Muscle layer of duodenum (tissue), 2 donors: ENCODE measurements around the gene CYBRD1.

ENCODE experiments used
- H3K27ac ChIP-seq: one replicate; pipeline ENCODE4 v1.7.0; 2013; ENCODE audit warnings: mild to moderate bottlenecking, low read length
- H3K27me3 ChIP-seq: one replicate; pipeline ENCODE4 v1.7.0; 2013; ENCODE audit warnings: low read depth, mild to moderate bottlenecking, control low read depth, low read length
- H3K36me3 ChIP-seq, 2 donors: one replicate each; pipeline ENCODE4 v1.7.0; 2013; ENCODE audit warnings: low read length in 2 of 2, control low read depth in 1 of 2, mild to moderate bottlenecking in 1 of 2; ENCODE audit not compliant: insufficient read depth in 2 of 2, control insufficient read depth in 1 of 2
- H3K4me1 ChIP-seq, 2 donors: one replicate each; pipeline ENCODE4 v1.7.0; 2013; ENCODE audit warnings: low read length in 2 of 2, mild to moderate bottlenecking in 2 of 2, control low read depth in 1 of 2, moderate library complexity in 1 of 2; ENCODE audit not compliant: insufficient read depth in 2 of 2, control insufficient read depth in 1 of 2
- H3K4me3 ChIP-seq, 2 donors: one replicate each; pipeline ENCODE4 v1.7.0; 2013; ENCODE audit warnings: low read length in 2 of 2, low read depth in 1 of 2, mild to moderate bottlenecking in 1 of 2
- H3K9me3 ChIP-seq, 2 donors: one replicate each; pipeline ENCODE4 v1.7.0; 2013; ENCODE audit warnings: low read length in 2 of 2, control low read depth in 1 of 2, mild to moderate bottlenecking in 1 of 2; ENCODE audit not compliant: control insufficient read depth in 1 of 2
- donor health status: healthy.

The CYBRD1 gene

DNA sequence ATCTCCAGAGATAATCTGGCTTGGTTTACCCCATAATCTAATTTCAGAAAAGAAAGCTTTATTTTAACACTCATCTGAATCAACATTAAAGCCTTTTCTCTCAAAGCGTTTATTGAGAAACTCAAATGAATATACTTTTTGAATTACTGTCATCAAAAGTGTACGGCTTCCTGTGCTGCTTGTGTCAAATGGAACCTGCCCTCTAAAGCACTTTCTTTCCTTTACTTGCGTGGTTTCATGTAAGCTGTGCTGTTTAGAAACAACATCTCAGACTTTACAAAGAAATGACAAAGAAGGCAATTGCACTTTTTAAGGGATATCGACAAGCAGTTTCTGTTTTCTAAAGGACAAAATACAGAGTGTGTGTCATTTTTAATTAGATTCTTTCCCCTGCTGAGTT is 35.1 kb downstream of the CYBRD1 start:
- Histone ChIP-seq H3K9me3 (no peaks in the 10 kb centered on the region), H3K36me3 (peaks cover 15 to 23% of the 10 kb centered on the region in 2 donors), H3K27ac (no peak overlapping the region), H3K4me1 (no peaks in the 10 kb centered on the region), H3K4me3 (no peak overlapping the region), H3K27me3 (no peaks in the 10 kb centered on the region)

DNA sequence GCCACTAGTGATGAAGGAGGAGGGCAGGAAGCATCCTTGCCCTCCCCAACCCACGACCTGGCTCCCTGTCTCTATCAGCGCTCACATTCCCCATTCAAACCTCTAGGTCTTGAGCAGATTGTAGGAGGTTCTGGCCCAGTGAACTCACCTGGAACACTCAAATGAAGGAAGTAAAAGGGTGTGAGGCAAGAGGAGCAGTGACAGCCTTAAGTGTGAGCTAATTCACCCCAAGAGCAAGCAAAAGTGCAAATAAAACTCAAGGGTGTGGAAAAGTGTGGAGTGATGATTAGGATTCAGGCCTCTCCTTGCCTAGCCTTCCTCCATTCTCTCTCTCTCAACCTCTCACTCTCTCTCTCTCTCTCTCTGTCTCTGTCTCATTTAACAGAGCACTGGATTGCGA is 41.0 kb downstream of the CYBRD1 start:
- Histone ChIP-seq H3K27ac (no peak overlapping the region), H3K36me3 (no peaks in the 10 kb centered on the region), H3K4me3 (no peak overlapping the region), H3K9me3 (no peaks in the 10 kb centered on the region), H3K4me1 (no peaks in the 10 kb centered on the region), H3K27me3 (no peaks in the 10 kb centered on the region)

DNA sequence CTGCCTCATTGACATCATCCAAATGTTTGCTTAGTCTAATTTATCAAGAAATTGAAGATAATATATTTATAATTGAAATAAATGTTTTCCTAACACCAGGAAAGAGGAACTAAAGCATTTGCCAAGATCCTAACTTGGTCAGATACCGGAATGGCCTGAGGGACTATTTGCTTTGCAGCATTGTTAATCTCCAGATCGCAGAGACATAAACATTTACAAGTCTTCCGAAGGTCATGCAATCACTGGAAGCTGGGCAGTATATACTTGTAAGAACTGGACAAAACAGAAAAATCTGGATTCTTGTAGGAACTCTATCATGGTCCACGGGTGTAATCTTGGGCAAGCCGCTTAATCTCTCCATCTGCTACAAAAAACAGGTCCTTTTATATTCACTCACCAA is 42.2 kb downstream of the CYBRD1 start:
- H3K4me3 ChIP-seq = no peak overlapping the region
- no peaks in the 10 kb centered on the region for H3K27me3 ChIP-seq
- no peaks in the 10 kb centered on the region for H3K9me3 ChIP-seq
- no peaks in the 10 kb centered on the region for H3K4me1 ChIP-seq
- no peak overlapping the region for H3K27ac ChIP-seq
- no peaks in the 10 kb centered on the region for H3K36me3 ChIP-seq

DNA sequence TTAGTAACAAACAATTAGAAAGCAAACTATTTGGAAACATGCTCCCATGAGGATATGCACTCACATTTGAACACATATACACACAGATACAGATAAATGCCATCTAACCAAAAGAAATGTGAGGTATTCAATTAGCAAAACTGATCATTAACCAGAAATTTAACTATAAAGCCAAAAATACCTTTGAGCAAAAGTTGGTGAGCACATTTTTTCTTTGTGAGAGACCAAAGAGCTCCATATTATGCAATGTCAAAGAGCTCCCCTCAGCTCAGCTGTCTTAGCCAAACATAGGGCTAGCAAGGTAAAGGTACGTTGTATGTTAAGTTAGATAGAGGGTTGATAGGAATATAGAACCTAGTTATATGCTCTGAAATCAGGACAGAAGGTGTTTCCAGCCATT is 43.8 kb downstream of the CYBRD1 start:
- Histone ChIP-seq H3K27ac (no peak overlapping the region), H3K9me3 (no peaks in the 10 kb centered on the region), H3K4me1 (no peaks in the 10 kb centered on the region), H3K36me3 (no peaks in the 10 kb centered on the region), H3K27me3 (no peaks in the 10 kb centered on the region), H3K4me3 (no peak overlapping the region)

DNA sequence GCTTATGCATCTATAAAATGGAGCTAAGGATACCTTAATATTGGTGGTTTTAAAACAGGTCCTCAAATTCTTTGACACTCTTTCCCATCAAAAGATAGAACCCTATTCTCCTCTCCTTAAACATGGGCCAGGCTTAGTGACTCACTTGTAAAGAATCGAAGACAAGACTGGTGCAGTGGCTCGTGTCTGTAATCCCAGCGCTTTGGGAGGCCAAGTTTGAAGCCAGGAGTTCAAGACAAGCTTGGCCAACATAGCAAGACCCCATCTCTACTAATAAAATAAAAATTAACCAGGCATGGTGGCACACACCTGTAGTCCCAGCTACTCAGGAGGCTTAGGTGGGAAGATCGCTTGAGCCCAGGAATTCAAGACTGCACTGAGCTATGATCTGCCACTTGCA is 44.5 kb downstream of the CYBRD1 start:
- Histone ChIP-seq H3K27ac (no peak overlapping the region), H3K4me3 (no peak overlapping the region), H3K9me3 (no peaks in the 10 kb centered on the region), H3K4me1 (no peaks in the 10 kb centered on the region), H3K36me3 (no peaks in the 10 kb centered on the region), H3K27me3 (no peaks in the 10 kb centered on the region)

DNA sequence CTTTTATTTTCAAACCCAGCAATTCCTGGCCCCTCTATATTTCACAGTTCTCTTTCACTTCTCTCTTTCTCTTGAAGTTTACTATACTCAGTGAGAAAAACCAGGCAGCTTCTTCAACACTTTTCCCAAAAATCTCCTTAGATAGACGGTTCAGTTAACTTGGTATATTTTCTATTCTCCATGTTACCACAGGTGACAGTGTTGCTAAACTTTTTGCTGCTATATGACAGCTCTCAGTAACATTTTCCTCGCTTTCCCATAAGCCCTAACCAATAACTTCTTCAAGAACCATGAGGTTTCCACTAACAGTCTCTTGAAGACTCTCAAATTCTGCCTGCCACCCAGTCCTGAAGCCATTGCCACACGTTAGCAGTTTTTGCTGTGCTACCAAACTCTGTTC is 45.8 kb downstream of the CYBRD1 start:
- no peaks in the 10 kb centered on the region for H3K27me3 ChIP-seq
- H3K27ac ChIP-seq = no peak overlapping the region
- H3K36me3 ChIP-seq = no peaks in the 10 kb centered on the region
- H3K4me3 ChIP-seq = no peak overlapping the region
- H3K9me3 ChIP-seq = no peaks in the 10 kb centered on the region
- no peaks in the 10 kb centered on the region for H3K4me1 ChIP-seq

DNA sequence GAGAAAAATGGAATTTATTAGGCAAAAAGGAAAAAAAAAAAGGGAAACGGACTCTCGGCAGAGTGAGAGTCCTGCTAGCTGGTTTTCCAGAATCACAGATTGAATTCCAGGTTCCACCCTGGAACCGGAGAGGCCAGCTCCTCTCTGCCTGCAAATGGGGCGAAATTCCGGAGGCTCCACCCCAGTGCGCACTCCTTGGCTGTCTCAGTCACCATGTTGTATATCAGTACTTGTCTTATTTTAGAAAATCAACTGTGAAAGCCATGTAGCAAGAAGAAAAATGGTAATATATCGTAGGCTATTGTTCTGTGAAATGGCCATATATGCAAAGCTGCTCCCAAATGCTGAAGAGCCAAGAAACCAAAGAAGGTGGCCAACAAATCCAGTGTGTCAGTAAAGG is 49.4 kb downstream of the CYBRD1 start:
- no peaks in the 10 kb centered on the region for H3K9me3 ChIP-seq
- no peak overlapping the region for H3K27ac ChIP-seq
- no peaks in the 10 kb centered on the region for H3K4me1 ChIP-seq
- no peaks in the 10 kb centered on the region for H3K36me3 ChIP-seq
- H3K4me3 ChIP-seq = no peak overlapping the region
- no peaks in the 10 kb centered on the region for H3K27me3 ChIP-seq

DNA sequence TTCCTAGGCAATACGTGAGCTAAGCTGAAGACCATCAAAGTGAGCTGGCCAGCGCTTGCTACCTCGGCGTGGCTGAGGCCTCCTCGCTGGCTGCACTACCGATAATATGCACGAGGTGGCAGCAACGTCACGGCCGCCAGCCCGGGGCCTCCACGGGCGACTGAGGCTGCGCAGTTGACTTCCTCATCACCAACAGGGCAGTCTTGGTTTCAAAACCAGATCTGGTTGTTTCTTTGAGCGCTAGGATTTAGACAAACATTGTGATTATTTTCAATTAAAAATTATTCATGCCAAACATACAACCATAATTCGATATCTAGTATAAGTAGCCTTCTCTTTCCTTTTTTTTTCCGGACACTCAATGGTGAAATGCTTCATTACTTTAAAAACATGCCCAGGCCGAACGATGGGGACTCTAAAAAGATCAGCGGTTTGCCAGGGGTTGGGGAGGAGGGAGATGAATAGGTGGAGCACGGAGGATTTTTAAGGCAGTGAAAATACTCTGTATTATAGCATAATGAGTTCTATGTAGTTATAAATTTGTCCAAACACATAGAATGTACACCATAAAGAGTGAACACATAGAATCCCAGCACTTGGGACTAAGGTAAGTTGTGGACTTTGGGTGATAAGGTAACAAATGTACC is 52.0 kb downstream of the CYBRD1 start:
- Histone ChIP-seq H3K9me3 (no peaks in the 10 kb centered on the region), H3K36me3 (no peaks in the 10 kb centered on the region), H3K4me3 (no peak overlapping the region), H3K27ac (no peak overlapping the region), H3K27me3 (no peaks in the 10 kb centered on the region), H3K4me1 (no peaks in the 10 kb centered on the region)

DNA sequence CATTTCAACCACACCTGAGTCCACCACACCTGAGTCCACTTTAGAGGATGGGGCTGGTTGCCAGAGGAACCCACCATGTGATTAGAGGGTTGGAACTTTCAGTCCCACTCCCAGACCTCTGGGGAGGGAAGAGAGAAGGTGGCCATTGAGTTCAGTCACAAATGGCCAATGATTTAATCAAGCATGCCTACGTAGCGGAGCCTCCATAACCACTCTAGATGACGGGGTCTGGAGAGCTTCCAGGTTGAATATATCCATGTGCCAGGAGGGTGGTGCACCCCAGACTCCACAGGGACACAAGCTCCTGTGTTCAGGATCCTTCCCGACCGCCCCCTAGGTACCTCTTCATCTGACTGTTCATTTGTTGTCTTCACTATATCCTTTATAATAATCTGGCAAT is 53.3 kb downstream of the CYBRD1 start:
- Histone ChIP-seq H3K4me3 (no peak overlapping the region), H3K27me3 (no peaks in the 10 kb centered on the region), H3K9me3 (no peaks in the 10 kb centered on the region)

DNA sequence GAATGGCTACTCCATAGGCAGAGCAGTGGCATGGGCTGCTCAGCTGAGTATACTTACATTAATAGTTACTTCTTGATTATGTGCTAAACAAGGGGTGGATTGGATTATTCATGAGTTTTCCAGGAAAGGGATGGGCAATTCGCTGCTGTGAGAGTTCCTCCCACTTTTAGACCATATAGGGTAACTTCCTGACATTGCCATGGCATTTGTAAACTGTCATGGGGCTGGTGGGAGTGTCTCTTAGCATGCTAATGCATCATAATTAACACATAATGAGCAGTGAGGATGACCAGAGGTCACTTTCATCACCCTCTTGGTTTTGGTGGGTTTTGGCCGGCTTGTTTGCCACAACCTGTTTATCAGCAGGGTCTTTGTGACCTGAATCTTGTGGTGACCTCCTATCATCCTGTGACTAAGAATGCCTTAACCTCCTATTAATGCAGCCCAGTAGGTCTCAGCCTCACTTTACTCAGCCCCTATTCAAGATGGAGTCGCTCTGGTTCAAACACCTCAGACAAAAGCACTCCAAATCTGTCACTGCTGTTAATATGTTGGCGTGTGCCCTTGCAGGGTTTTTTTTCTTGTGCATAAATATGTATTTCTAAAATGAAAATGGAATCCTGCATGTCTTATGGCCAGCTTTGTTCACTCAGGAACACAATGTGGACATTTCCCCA is 56.0 kb downstream of the CYBRD1 start:
- Histone ChIP-seq H3K9me3 (no peaks in the 10 kb centered on the region), H3K4me1 (peaks cover 0 to 6% of the 10 kb centered on the region in 2 donors), H3K27me3 (no peaks in the 10 kb centered on the region)

More for the DNA sequence above, 53.3 kb downstream of the CYBRD1 start:
- Histone ChIP-seq H3K27ac (no peak overlapping the region), H3K36me3 (no peaks in the 10 kb centered on the region), H3K4me1 (no peaks in the 10 kb centered on the region)

DNA sequence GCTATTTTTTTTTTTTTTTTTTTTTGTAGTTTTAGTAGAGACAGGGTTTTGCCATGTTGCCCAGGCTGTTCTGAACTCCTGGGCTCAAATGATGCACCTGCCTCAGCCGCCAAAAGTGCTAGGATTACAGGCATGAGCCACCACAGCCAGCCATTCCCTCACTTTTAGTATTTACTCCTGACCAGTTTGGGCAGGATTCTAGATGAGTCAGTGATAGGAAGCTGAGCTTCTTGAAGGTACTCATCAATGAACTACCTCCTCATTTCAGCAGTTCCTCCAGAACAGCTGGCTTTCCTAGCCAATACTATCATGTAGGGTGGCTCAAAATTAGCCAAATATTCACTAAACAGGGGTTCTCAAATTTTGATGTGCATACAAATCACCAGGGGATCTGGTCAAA is 57.2 kb downstream of the CYBRD1 start:
- Histone ChIP-seq H3K4me1 (peaks cover 0 to 6% of the 10 kb centered on the region in 2 donors), H3K36me3 (no peaks in the 10 kb centered on the region), H3K27ac (no peak overlapping the region), H3K4me3 (no peak overlapping the region), H3K27me3 (no peaks in the 10 kb centered on the region), H3K9me3 (no peaks in the 10 kb centered on the region)

More for the DNA sequence above, 56.0 kb downstream of the CYBRD1 start:
- H3K36me3 ChIP-seq = no peaks in the 10 kb centered on the region
- no peak overlapping the region for H3K4me3 ChIP-seq
- H3K27ac ChIP-seq = no peak overlapping the region

DNA sequence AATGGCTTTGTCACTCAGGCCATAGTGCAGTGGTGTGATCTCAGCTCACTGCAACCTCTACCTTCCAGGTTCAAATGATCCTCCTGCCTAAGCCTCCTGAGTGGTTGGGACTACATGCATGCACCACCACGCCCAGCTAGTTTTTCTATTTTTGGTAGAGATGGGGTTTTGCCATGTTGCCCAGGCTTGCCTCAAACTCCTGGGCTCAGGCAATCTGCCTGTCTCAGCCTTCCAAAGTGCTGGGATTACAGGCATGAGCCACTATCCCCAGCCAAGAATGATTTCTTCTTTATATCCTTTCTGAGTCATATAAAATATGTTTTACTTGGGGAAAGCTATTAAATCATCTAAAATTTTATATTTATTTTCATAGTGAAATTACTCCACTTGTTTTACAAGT is 61.3 kb downstream of the CYBRD1 start:
- H3K27ac ChIP-seq = no peak overlapping the region
- no peak overlapping the region for H3K4me3 ChIP-seq
- H3K9me3 ChIP-seq = peaks cover 3 to 5% of the 10 kb centered on the region in 2 donors
- H3K4me1 ChIP-seq = peaks cover 0 to 6% of the 10 kb centered on the region in 2 donors
- H3K36me3 ChIP-seq = no peaks in the 10 kb centered on the region
- H3K27me3 ChIP-seq = no peaks in the 10 kb centered on the region
